ENCODE results near the gene RERE.

RERE gene

GRCh38 chr1:8570465-8570864 is 247.0 kb downstream of the RERE start:
- Mint-ChIP-seq H3K27me3 (no peaks in the 10 kb centered on the region), H3K36me3 (no peaks in the 10 kb centered on the region), H3K4me1 (ENCODE audit: low read depth) (peaks cover 1% of the 10 kb centered on the region), H3K9me3 (ENCODE audit: low read depth) (no peaks in the 10 kb centered on the region), H3K4me3 (no peak overlapping the region), H3K27ac (no peak overlapping the region)

DNA sequence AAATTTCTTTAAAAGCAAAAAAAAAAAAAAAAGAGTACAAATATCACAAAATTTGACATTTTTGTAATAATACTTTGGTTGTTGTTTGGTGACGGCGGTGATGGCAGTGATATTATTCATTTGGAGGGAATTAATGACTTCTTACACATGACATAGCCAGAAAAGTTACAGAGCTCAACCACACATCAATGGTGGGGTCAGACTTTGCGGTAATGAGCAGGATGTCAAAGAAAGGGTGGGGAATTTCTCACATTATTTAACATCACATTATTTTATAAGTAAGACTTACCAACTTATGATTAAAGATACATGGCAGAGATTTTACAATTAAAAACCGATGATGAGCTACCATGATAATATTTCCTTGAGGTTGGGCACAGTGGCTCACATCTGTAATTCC is 248.2 kb downstream of the RERE start:
- Mint-ChIP-seq H3K4me3 (no peak overlapping the region), H3K27me3 (no peaks in the 10 kb centered on the region), H3K36me3 (no peaks in the 10 kb centered on the region), H3K27ac (no peak overlapping the region), H3K9me3 (ENCODE audit: low read depth) (no peaks in the 10 kb centered on the region), H3K4me1 (ENCODE audit: low read depth) (peaks cover 1% of the 10 kb centered on the region)

GRCh38 chr1:8568837-8569236 is 248.6 kb downstream of the RERE start:
- Mint-ChIP-seq H3K9me3 (ENCODE audit: low read depth) (no peaks in the 10 kb centered on the region), H3K27me3 (no peaks in the 10 kb centered on the region), H3K27ac (no peak overlapping the region)

GRCh38 chr1:8567146-8567545 is 250.3 kb downstream of the RERE start:
- Mint-ChIP-seq H3K4me1 (ENCODE audit: low read depth) (peaks cover 8% of the 10 kb centered on the region), H3K4me3 (no peak overlapping the region), H3K9me3 (ENCODE audit: low read depth) (no peaks in the 10 kb centered on the region), H3K36me3 (no peaks in the 10 kb centered on the region), H3K27me3 (no peaks in the 10 kb centered on the region), H3K27ac (no peak overlapping the region)

More at GRCh38 chr1:8568837-8569236, 248.6 kb downstream of the RERE start:
- peaks cover 1% of the 10 kb centered on the region for H3K4me1 Mint-ChIP-seq (ENCODE audit: low read depth)
- no peak overlapping the region for H3K4me3 Mint-ChIP-seq
- no peaks in the 10 kb centered on the region for H3K36me3 Mint-ChIP-seq

DNA sequence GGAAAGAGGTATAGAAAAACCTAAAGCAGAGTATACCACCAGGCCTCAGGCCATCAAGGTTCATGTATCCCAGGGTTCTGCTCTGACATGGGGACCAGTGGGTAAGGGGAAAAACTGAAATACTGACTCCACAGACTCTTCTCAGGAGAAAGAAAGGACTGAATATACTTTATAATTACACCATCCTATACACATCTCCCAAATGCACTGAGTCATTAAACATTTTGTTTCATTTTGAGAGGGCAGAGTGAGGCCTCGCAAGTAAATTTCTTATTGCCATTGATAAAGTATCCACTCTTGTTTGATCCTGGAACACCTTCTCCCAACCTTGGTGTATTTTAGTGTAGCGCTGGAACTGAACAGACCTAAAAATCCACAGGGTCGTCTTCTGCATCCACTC is 251.6 kb downstream of the RERE start:
- no peaks in the 10 kb centered on the region for H3K9me3 Mint-ChIP-seq (ENCODE audit: low read depth)
- H3K27me3 Mint-ChIP-seq = no peaks in the 10 kb centered on the region
- no peak overlapping the region for H3K4me3 Mint-ChIP-seq
- H3K4me1 Mint-ChIP-seq (ENCODE audit: low read depth) = peaks cover 10% of the 10 kb centered on the region
- no peaks in the 10 kb centered on the region for H3K36me3 Mint-ChIP-seq
- no peak overlapping the region for H3K27ac Mint-ChIP-seq

DNA sequence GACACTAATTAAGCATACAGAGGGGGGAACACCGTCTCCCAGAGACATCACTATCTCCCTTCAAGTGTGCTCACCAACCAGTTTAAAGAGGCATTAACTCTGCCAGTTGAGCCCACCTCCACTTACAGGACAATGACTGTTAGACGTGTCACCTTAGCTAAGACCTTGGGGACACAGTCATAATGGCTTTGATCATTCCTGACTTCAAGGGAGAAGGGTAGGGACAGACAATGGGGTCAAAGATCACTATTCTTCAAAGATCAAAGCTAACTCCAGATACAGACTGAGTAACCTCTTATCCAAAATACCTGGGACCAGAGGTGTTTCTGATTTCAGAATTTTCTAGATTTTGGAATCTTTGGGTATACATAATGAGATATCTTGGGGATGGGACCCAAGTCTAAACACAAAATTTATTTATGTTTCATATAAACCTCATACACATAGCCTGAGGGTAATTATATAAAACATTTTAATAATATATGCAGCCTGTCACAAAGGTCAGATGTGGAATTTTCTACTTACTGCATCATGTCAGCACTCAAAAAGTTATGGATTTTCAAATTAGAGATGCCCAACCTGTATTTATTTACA is 253.4 kb downstream of the RERE start:
- Mint-ChIP-seq H3K4me3 (no peak overlapping the region), H3K27ac (no peak overlapping the region), H3K4me1 (ENCODE audit: low read depth) (peaks cover 14% of the 10 kb centered on the region), H3K27me3 (no peaks in the 10 kb centered on the region), H3K9me3 (ENCODE audit: low read depth) (no peaks in the 10 kb centered on the region), H3K36me3 (no peaks in the 10 kb centered on the region)

DNA sequence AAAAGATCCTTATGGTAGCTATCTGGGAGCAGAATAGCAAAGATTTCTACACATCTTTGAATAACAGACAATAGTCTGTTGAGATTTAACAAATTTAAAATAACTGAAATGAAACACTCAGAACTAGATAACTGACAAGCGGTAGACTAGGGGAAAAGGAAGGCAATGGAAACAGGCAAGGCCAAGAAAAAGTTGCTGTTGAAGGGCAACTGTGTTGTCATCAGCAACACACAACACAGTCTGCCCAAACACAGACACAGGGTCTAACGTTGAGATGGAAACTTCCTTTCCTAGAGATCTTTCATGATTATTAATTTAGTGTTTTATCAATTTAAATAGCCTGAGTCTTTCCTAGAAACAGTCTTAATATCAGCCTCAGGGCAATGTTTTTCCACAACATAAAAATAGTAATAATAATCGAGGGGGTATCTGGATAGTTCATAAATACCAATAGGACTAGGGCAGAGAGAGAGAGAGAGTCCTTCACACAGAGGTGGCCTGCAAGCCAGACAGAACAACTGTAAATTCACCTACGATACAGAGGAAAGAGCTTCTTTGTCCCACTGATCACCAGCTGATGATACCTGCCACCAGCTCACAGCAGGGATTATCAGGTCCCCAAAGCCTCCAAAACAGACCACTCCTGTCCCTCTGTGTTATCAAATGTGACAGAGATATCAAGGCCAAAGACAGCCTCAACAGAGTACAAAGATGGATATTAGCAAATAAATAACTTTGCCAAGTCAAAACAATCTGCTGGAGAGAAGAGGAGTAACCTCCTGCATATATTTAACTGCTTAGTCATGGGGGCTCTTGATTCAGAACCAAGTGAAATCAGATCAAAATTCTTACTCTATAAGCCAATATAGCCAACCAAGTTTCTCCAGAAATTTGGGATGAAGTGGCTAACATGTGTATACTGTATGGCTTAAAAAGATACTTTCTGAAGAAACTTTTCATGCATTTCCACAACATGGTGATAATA is 254.3 kb downstream of the RERE start:
- no peaks in the 10 kb centered on the region for H3K36me3 Mint-ChIP-seq
- peak overlapping the region; percentile 54 for H3K27ac Mint-ChIP-seq
- no peak overlapping the region for H3K4me3 Mint-ChIP-seq
- no peaks in the 10 kb centered on the region for H3K9me3 Mint-ChIP-seq (ENCODE audit: low read depth)
- H3K27me3 Mint-ChIP-seq = no peaks in the 10 kb centered on the region
- peaks cover 14% of the 10 kb centered on the region for H3K4me1 Mint-ChIP-seq (ENCODE audit: low read depth)

DNA sequence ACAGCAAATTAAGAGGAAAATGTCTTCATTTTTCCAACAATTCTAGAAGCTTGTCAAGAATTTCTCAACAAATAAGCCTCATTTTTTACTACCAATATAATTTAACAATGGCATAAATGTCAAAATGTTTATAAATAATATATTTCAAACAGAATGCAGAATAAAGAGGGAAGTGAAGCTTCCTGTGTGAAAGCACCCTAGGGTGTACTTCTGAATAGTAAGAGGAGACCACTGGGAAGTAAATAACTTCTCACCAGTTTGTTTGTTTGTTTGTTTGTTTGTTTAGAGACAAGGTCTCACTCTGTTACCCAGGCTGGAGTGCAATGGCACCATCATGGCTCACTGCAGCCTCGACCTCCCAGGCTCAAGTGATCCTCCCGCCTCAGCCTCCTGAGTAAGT is 255.2 kb downstream of the RERE start:
- Mint-ChIP-seq H3K9me3 (ENCODE audit: low read depth) (no peaks in the 10 kb centered on the region), H3K4me3 (no peak overlapping the region), H3K4me1 (ENCODE audit: low read depth) (peaks cover 14% of the 10 kb centered on the region), H3K27me3 (no peaks in the 10 kb centered on the region), H3K36me3 (no peaks in the 10 kb centered on the region), H3K27ac (no peak overlapping the region)

- Mint-ChIP-seq H3K4me1 (ENCODE audit: low read depth) (peaks cover 16% of the 10 kb centered on the region), H3K27ac (no peak overlapping the region), H3K4me3 (no peak overlapping the region), H3K9me3 (ENCODE audit: low read depth) (no peaks in the 10 kb centered on the region), H3K36me3 (no peaks in the 10 kb centered on the region), H3K27me3 (no peaks in the 10 kb centered on the region)
Observed at GRCh38 chr1:8560611-8561544, 256.6 kb downstream of the RERE start.

GRCh38 chr1:8560035-8560434 is 257.4 kb downstream of the RERE start:
- Mint-ChIP-seq H3K27ac (no peak overlapping the region), H3K27me3 (no peaks in the 10 kb centered on the region), H3K4me1 (ENCODE audit: low read depth) (peaks cover 23% of the 10 kb centered on the region), H3K4me3 (no peak overlapping the region), H3K9me3 (ENCODE audit: low read depth) (no peaks in the 10 kb centered on the region), H3K36me3 (peaks cover under 1% of the 10 kb centered on the region)

GRCh38 chr1:8555582-8555981 is 261.9 kb downstream of the RERE start:
- Mint-ChIP-seq H3K27me3 (no peaks in the 10 kb centered on the region), H3K36me3 (peaks cover 3% of the 10 kb centered on the region), H3K4me3 (no peak overlapping the region), H3K4me1 (ENCODE audit: low read depth) (peaks cover 35% of the 10 kb centered on the region), H3K27ac (peak overlapping the region; percentile 41), H3K9me3 (ENCODE audit: low read depth) (no peaks in the 10 kb centered on the region)

DNA sequence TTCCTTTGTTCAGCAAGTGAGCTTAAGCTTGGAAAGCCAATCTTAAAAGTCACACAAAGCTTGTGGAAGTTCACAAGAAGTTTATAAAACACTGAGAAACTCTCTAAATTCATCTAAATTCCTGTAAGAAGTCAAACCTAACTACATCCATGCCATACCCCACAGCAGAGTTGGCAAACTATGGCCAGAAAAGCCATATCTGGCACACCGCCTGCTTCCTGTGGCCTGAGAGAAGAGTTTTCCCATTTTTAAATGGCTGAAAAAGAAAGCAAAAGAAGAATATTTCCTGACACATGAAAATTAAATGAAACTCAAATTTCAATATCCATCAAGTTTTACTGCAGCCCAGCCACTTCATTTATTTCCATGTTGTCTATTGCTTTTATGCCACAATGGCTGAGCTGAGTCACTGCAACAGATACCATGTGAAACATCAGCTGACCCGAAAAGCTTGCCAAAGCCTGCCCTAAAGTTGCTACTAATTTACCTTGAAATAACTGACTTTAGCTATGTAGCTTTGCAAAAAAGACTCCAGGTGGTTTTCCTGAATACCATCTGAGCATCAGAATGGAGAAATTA is 262.4 kb downstream of the RERE start:
- H3K4me3 Mint-ChIP-seq = no peak overlapping the region
- H3K27me3 Mint-ChIP-seq = no peaks in the 10 kb centered on the region
- H3K27ac Mint-ChIP-seq = peak overlapping the region; percentile 41
- H3K36me3 Mint-ChIP-seq = peaks cover 3% of the 10 kb centered on the region
- H3K9me3 Mint-ChIP-seq (ENCODE audit: low read depth) = no peaks in the 10 kb centered on the region
- peaks cover 32% of the 10 kb centered on the region for H3K4me1 Mint-ChIP-seq (ENCODE audit: low read depth)

GRCh38 chr1:8552820-8553397 is 264.5 kb downstream of the RERE start:
- no peak overlapping the region for H3K4me3 Mint-ChIP-seq
- H3K9me3 Mint-ChIP-seq (ENCODE audit: low read depth) = no peaks in the 10 kb centered on the region
- peaks cover 7% of the 10 kb centered on the region for H3K36me3 Mint-ChIP-seq
- H3K4me1 Mint-ChIP-seq (ENCODE audit: low read depth) = peaks cover 35% of the 10 kb centered on the region
- no peaks in the 10 kb centered on the region for H3K27me3 Mint-ChIP-seq
- no peak overlapping the region for H3K27ac Mint-ChIP-seq

All from activated naive CD8-positive, alpha-beta T cell (primary cell).